ENCODE results near the gene KIR3DL1. TPM values are rescaled to one million over a fixed set of nuclear protein-coding genes. Genes with fewer than 3 reads are reported as not detected.
"Not testable (repeated sequence)": the region's sequence is repeated elsewhere in the genome, so short reads cannot be mapped to it uniquely, and the experiment has no call there.

Gene KIR3DL1
- total and polyA plus RNA-seq, 5 donors from 2014 or later: 0.12 to 0.15 TPM; not detected in 3

GRCh38 chr19:54817670-54818536 is 1.6 kb downstream of the KIR3DL1 start:
- no peaks in the 10 kb centered on the region for H3K27me3 ChIP-seq (ENCODE audit: control insufficient read depth, insufficient read depth, low read length)
- no peak for DNase-seq
- no peak overlapping the region for H3K4me3 Mint-ChIP-seq

GRCh38 chr19:54824416-54824815 is 8.1 kb downstream of the KIR3DL1 start:
- H3K27me3 Mint-ChIP-seq, H3K36me3 Mint-ChIP-seq: not testable (repeated sequence)

More at GRCh38 chr19:54817670-54818536, 1.6 kb downstream of the KIR3DL1 start:
- no peak for ATAC-seq (ENCODE audit: low read depth in 2 of 2)
- Histone ChIP-seq H3K27ac (ENCODE audit: insufficient read depth, low read length, poor library complexity, severe bottlenecking) (no peak overlapping the region), H3K4me3 (ENCODE audit: low read depth, low read length) (no peak overlapping the region), H3K4me1 (ENCODE audit: control insufficient read depth, insufficient read depth, low read length, poor library complexity, severe bottlenecking) (no peaks in the 10 kb centered on the region), H3K36me3 (ENCODE audit: control insufficient read depth, insufficient read depth, low read length) (no peaks in the 10 kb centered on the region), H3K9me3 (ENCODE audit: control insufficient read depth in 2 of 2, low read length in 2 of 2) (no peaks in the 10 kb centered on the region)
- Mint-ChIP-seq H3K27ac (no peak overlapping the region), H3K4me1 (no peaks in the 10 kb centered on the region), H3K27me3 (peaks cover 6% of the 10 kb centered on the region), H3K9me3 (peaks cover 0 to 2% (median 0%) of the 10 kb centered on the region in 7 donors), H3K36me3 (no peaks in the 10 kb centered on the region)

GRCh38 chr19:54825326-54825725 is 9.1 kb downstream of the KIR3DL1 start:
- H3K27ac Mint-ChIP-seq; H3K36me3 ChIP-seq (ENCODE audit: control insufficient read depth, insufficient read depth, low read length); H3K27me3 Mint-ChIP-seq; H3K4me3 Mint-ChIP-seq; ATAC-seq (ENCODE audit: low read depth in 2 of 2); H3K27ac ChIP-seq (ENCODE audit: insufficient read depth, low read length, poor library complexity, severe bottlenecking); DNase-seq; H3K9me3 ChIP-seq (ENCODE audit: control insufficient read depth in 2 of 2, low read length in 2 of 2); H3K9me3 Mint-ChIP-seq; H3K27me3 ChIP-seq (ENCODE audit: control insufficient read depth, insufficient read depth, low read length); H3K36me3 Mint-ChIP-seq; H3K4me1 ChIP-seq (ENCODE audit: control insufficient read depth, insufficient read depth, low read length, poor library complexity, severe bottlenecking); H3K4me1 Mint-ChIP-seq; H3K4me3 ChIP-seq (ENCODE audit: low read depth, low read length): not testable (repeated sequence)

More at GRCh38 chr19:54824416-54824815, 8.1 kb downstream of the KIR3DL1 start:
- not testable (repeated sequence) for H3K4me3 Mint-ChIP-seq; H3K9me3 Mint-ChIP-seq; H3K27ac ChIP-seq (ENCODE audit: insufficient read depth, low read length, poor library complexity, severe bottlenecking); ATAC-seq (ENCODE audit: low read depth in 2 of 2); DNase-seq; H3K36me3 ChIP-seq (ENCODE audit: control insufficient read depth, insufficient read depth, low read length); H3K9me3 ChIP-seq (ENCODE audit: control insufficient read depth in 2 of 2, low read length in 2 of 2); H3K27ac Mint-ChIP-seq; H3K4me3 ChIP-seq (ENCODE audit: low read depth, low read length); H3K4me1 ChIP-seq (ENCODE audit: control insufficient read depth, insufficient read depth, low read length, poor library complexity, severe bottlenecking); H3K27me3 ChIP-seq (ENCODE audit: control insufficient read depth, insufficient read depth, low read length); H3K4me1 Mint-ChIP-seq

GRCh38 chr19:54828064-54828463 is 11.8 kb downstream of the KIR3DL1 start:
- H3K4me1 ChIP-seq (ENCODE audit: control insufficient read depth, insufficient read depth, low read length, poor library complexity, severe bottlenecking); H3K9me3 ChIP-seq (ENCODE audit: control insufficient read depth in 2 of 2, low read length in 2 of 2); H3K27ac ChIP-seq (ENCODE audit: insufficient read depth, low read length, poor library complexity, severe bottlenecking); H3K36me3 ChIP-seq (ENCODE audit: control insufficient read depth, insufficient read depth, low read length); H3K4me3 ChIP-seq (ENCODE audit: low read depth, low read length); H3K9me3 Mint-ChIP-seq; H3K4me3 Mint-ChIP-seq; H3K4me1 Mint-ChIP-seq; H3K27ac Mint-ChIP-seq; H3K27me3 Mint-ChIP-seq; DNase-seq; H3K27me3 ChIP-seq (ENCODE audit: control insufficient read depth, insufficient read depth, low read length); H3K36me3 Mint-ChIP-seq; ATAC-seq (ENCODE audit: low read depth in 2 of 2): not testable (repeated sequence)

GRCh38 chr19:54832496-54832895 is 16.2 kb downstream of the KIR3DL1 start, which contains the start of gene KIR2DS4:
TSS of gene KIR2DS4 (plus strand) at chr19:54832676.
- not testable (repeated sequence) for H3K27me3 ChIP-seq (ENCODE audit: control insufficient read depth, insufficient read depth, low read length); H3K27ac Mint-ChIP-seq; H3K4me3 ChIP-seq (ENCODE audit: low read depth, low read length); ATAC-seq (ENCODE audit: low read depth in 2 of 2); H3K36me3 ChIP-seq (ENCODE audit: control insufficient read depth, insufficient read depth, low read length); H3K27ac ChIP-seq (ENCODE audit: insufficient read depth, low read length, poor library complexity, severe bottlenecking); H3K4me1 ChIP-seq (ENCODE audit: control insufficient read depth, insufficient read depth, low read length, poor library complexity, severe bottlenecking); DNase-seq; H3K4me3 Mint-ChIP-seq; H3K27me3 Mint-ChIP-seq; H3K9me3 Mint-ChIP-seq; H3K4me1 Mint-ChIP-seq; H3K9me3 ChIP-seq (ENCODE audit: control insufficient read depth in 2 of 2, low read length in 2 of 2); H3K36me3 Mint-ChIP-seq

GRCh38 chr19:54835126-54835525 is 18.9 kb downstream of the KIR3DL1 start:
- H3K4me1 Mint-ChIP-seq; H3K36me3 ChIP-seq (ENCODE audit: control insufficient read depth, insufficient read depth, low read length); H3K4me3 Mint-ChIP-seq; H3K9me3 ChIP-seq (ENCODE audit: control insufficient read depth in 2 of 2, low read length in 2 of 2); H3K27ac Mint-ChIP-seq; H3K4me1 ChIP-seq (ENCODE audit: control insufficient read depth, insufficient read depth, low read length, poor library complexity, severe bottlenecking); DNase-seq; ATAC-seq (ENCODE audit: low read depth in 2 of 2); H3K27me3 Mint-ChIP-seq; H3K9me3 Mint-ChIP-seq; H3K27ac ChIP-seq (ENCODE audit: insufficient read depth, low read length, poor library complexity, severe bottlenecking); H3K36me3 Mint-ChIP-seq; H3K4me3 ChIP-seq (ENCODE audit: low read depth, low read length); H3K27me3 ChIP-seq (ENCODE audit: control insufficient read depth, insufficient read depth, low read length): not testable (repeated sequence)

- ATAC-seq (ENCODE audit: low read depth in 2 of 2); H3K9me3 Mint-ChIP-seq; H3K4me3 Mint-ChIP-seq: not testable (repeated sequence)
Observed at GRCh38 chr19:54837522-54837921, 21.3 kb downstream of the KIR3DL1 start.

GRCh38 chr19:54843171-54843570 is 26.9 kb downstream of the KIR3DL1 start:
- not testable (repeated sequence) for H3K4me3 ChIP-seq (ENCODE audit: low read depth, low read length); H3K36me3 ChIP-seq (ENCODE audit: control insufficient read depth, insufficient read depth, low read length); H3K27ac ChIP-seq (ENCODE audit: insufficient read depth, low read length, poor library complexity, severe bottlenecking); H3K27me3 ChIP-seq (ENCODE audit: control insufficient read depth, insufficient read depth, low read length); H3K27me3 Mint-ChIP-seq; H3K4me1 Mint-ChIP-seq; H3K9me3 ChIP-seq (ENCODE audit: control insufficient read depth in 2 of 2, low read length in 2 of 2); H3K4me1 ChIP-seq (ENCODE audit: control insufficient read depth, insufficient read depth, low read length, poor library complexity, severe bottlenecking); H3K4me3 Mint-ChIP-seq; DNase-seq; ATAC-seq (ENCODE audit: low read depth in 2 of 2); H3K27ac Mint-ChIP-seq; H3K36me3 Mint-ChIP-seq
- H3K9me3 Mint-ChIP-seq: peaks cover 0 to 15% (median 2%) of the 10 kb centered on the region in 7 donors

More at GRCh38 chr19:54837522-54837921, 21.3 kb downstream of the KIR3DL1 start:
- H3K27me3 ChIP-seq (ENCODE audit: control insufficient read depth, insufficient read depth, low read length); H3K27me3 Mint-ChIP-seq; H3K4me1 Mint-ChIP-seq; H3K27ac ChIP-seq (ENCODE audit: insufficient read depth, low read length, poor library complexity, severe bottlenecking); H3K4me1 ChIP-seq (ENCODE audit: control insufficient read depth, insufficient read depth, low read length, poor library complexity, severe bottlenecking); DNase-seq; H3K36me3 Mint-ChIP-seq; H3K4me3 ChIP-seq (ENCODE audit: low read depth, low read length); H3K27ac Mint-ChIP-seq; H3K9me3 ChIP-seq (ENCODE audit: control insufficient read depth in 2 of 2, low read length in 2 of 2); H3K36me3 ChIP-seq (ENCODE audit: control insufficient read depth, insufficient read depth, low read length): not testable (repeated sequence)
